Stimulated activated memory B cell treated with anti-CD40 and anti-IgM and Interleukin-4, amounts not matched to agents 10 μg/mL and 1 μg/mL and 100 μg/mL, for 72 hours (primary cell): ENCODE data around the gene DTNA.

Source experiments
- ATAC-seq: fragments of 150-1000 bp; cut with Tn5 transposase; 2 replicates; pipeline ENCODE4 v1.10.0; 2021
- H3K27ac Mint-ChIP-seq: one replicate; pipeline ENCODE4 v1.8.0; 2022; ENCODE audit warnings: mild to moderate bottlenecking, mixed read lengths
- H3K27me3 Mint-ChIP-seq: one replicate; pipeline ENCODE4 v1.8.0; 2022; ENCODE audit warnings: mixed read lengths
- H3K36me3 Mint-ChIP-seq: one replicate; pipeline ENCODE4 v1.8.0; 2022; ENCODE audit warnings: mixed read lengths
- H3K4me1 Mint-ChIP-seq: one replicate; pipeline ENCODE4 v1.8.0; 2022; ENCODE audit warnings: mixed read lengths
- H3K4me3 Mint-ChIP-seq: one replicate; pipeline ENCODE4 v1.8.0; 2022; ENCODE audit warnings: mild to moderate bottlenecking, moderate library complexity, mixed read lengths
- H3K9me3 Mint-ChIP-seq: one replicate; pipeline ENCODE4 v1.8.0; 2022; ENCODE audit warnings: mixed read lengths

Gene DTNA

DNA sequence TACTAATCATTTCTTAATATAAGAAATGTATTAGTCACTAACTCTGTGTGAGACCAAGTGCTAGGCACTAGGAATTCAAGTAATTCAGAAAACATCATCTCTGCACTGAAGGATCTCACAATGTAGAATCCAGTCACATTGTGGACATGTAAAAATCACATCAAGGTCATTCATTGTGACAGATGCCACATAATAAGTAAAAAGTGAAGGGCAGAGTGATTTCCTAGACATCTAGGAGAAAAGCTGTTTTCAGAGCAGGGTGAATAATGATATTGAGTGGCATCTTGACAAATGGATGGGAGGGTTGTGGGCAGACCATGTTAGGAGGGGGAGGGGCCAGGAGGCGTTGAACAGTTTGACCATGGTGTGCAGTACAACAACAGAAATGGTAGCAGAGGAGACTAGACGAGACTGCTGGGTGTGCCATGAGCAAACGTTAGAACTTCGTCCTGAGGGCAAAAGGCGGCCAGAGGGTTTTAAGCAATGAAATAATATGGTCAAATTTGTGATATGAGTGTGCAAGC is 93.8 kb downstream of the DTNA start:
- no peaks in the 10 kb centered on the region for H3K4me1 Mint-ChIP-seq
- ATAC-seq = no peak
- no peak overlapping the region for H3K27ac Mint-ChIP-seq
- H3K4me3 Mint-ChIP-seq = no peak overlapping the region
- H3K9me3 Mint-ChIP-seq = no peaks in the 10 kb centered on the region
- no peaks in the 10 kb centered on the region for H3K36me3 Mint-ChIP-seq
- H3K27me3 Mint-ChIP-seq = peaks cover 1% of the 10 kb centered on the region

DNA sequence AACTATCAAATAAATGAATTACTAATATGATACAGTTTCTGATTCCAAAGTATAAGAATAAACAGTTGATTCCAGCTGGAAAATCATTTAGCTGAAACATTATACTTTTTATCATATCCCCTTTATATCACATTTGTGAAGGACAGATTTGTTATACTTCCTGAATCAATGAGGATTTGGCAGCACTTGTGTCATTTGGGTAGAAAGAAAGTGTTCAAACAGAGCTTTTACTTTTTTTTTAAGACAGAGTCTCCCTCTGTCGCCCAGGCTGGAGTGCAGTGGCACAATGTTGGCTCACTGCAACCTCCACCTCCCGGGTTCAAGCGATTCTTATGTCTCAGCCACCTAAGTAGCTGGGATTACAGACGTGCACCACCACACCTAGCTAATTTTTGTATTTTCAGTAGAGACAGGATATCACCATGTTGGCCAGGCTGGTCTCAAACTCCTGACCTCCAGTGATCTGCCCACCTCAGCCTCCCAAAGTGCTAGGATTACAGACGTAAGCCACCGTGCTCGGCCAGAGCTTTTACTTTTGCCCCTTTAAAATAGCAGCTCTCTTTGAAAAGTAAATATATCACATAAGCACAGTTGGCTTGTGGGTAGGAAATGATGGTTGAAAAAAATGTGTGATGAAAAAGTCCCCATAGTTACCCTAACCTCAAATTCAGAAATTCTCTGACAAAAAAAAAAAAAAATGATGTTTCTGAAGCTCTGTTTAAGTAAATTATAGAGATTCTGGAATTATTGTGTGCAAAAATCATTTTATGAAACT is 95.2 kb downstream of the DTNA start:
- Mint-ChIP-seq H3K4me3 (no peak overlapping the region), H3K27me3 (peaks cover 15% of the 10 kb centered on the region), H3K9me3 (no peaks in the 10 kb centered on the region), H3K27ac (no peak overlapping the region), H3K36me3 (no peaks in the 10 kb centered on the region), H3K4me1 (no peaks in the 10 kb centered on the region)
- ATAC-seq = no peak

DNA sequence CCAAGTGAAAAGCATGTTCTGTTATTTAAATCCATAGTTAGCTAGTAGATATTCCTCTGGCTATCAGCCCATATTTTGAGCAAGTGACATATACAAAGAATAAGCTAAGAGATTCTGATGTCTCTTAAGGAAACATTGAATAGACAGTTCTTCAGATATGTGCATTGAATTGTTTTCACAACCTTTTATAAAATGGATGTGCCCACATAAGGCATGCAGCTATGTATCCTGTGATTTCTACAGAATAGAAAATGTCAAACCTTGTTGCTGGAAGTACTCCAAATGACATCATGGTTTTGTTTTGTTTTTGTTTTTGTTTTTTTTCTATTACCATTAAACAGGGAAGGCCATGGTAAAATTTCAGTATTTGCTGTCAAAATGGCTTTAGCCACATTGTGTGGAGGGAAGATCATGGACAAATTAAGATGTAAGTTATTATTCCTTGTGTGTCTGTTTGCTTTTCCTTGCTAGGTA is 95.8 kb downstream of the DTNA start:
- H3K4me1 Mint-ChIP-seq = no peaks in the 10 kb centered on the region
- no peak for ATAC-seq
- no peaks in the 10 kb centered on the region for H3K9me3 Mint-ChIP-seq
- no peak overlapping the region for H3K27ac Mint-ChIP-seq
- peaks cover 19% of the 10 kb centered on the region for H3K27me3 Mint-ChIP-seq
- H3K36me3 Mint-ChIP-seq = no peaks in the 10 kb centered on the region
- no peak overlapping the region for H3K4me3 Mint-ChIP-seq

DNA sequence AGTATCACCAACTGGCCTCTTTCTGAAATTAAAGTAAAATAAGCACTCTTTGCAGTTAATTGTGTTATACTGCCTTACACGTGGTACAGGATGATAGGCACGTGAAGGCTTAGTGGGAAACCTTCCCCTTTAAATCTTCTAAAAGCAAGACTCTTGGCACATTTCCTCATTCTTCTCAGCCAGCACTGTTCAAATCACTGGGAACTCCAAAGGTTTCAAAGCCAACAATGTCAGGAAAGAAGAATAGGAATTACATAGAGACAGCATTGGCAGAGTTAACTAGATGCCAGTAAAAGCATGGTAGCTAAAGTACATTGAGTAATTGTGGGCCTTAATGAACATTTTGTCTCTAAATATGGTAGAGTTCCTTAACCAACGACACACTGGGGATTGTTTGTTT is 96.4 kb downstream of the DTNA start:
- peaks cover 19% of the 10 kb centered on the region for H3K27me3 Mint-ChIP-seq
- no peaks in the 10 kb centered on the region for H3K9me3 Mint-ChIP-seq
- no peaks in the 10 kb centered on the region for H3K36me3 Mint-ChIP-seq
- no peak for ATAC-seq
- no peaks in the 10 kb centered on the region for H3K4me1 Mint-ChIP-seq
- no peak overlapping the region for H3K4me3 Mint-ChIP-seq
- H3K27ac Mint-ChIP-seq = no peak overlapping the region

DNA sequence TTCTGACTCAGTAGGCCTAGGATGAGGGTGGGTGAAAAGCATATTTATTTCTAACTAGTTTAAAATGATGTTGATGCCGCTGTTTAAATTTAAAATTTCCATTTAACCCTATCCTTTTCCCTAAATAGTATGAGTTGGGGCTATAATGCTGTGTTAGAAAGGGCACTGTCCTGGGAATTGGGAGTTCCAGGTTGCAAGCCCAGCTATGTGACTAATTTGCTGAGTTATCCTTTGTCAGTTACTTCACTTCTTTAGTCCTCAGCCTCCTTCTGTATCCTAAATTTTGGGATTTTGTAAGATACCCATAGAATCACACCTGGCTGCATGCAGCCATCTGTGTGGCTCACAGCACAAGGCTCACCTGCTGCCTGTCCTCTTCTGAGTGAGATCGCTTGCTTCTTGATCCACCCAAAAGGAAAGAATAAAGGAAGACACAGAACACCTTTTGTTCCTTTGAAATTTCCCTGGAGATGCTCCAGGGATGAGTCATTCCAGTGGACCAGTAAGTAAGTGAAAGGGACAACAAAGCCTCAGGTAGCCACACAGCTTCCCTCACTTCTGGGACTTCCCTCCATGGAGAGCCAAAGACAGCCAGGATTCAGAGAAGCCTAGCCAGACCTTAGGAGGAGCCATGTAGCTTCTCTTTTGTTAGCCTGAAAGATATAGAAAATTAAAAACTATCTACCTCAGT is 97.2 kb downstream of the DTNA start:
- Mint-ChIP-seq H3K27ac (no peak overlapping the region), H3K9me3 (no peaks in the 10 kb centered on the region), H3K4me3 (no peak overlapping the region)

DNA sequence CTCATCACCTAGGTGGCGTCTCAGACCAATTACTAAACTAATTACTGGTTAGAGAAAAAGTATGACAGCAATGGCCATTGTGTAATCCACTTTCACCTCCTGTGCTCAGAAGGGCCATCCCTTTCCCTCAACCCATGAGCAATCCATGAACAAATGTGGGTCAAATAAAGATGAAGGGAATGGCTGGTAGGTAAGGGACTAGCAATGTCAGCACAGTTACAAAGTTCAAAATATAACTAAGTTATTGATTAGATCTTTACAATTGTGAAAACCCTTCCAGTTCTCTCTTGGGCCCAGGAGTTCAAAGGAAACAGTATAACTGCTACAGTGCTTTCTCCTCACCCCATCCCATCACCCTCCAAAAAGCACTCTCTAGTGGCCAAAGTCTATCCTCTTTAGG is 98.3 kb downstream of the DTNA start:
- H3K9me3 Mint-ChIP-seq = no peaks in the 10 kb centered on the region
- no peak for ATAC-seq
- no peaks in the 10 kb centered on the region for H3K4me1 Mint-ChIP-seq
- no peak overlapping the region for H3K27ac Mint-ChIP-seq
- peaks cover 19% of the 10 kb centered on the region for H3K27me3 Mint-ChIP-seq
- no peak overlapping the region for H3K4me3 Mint-ChIP-seq
- H3K36me3 Mint-ChIP-seq = no peaks in the 10 kb centered on the region

More for the DNA sequence above, 97.2 kb downstream of the DTNA start:
- H3K27me3 Mint-ChIP-seq = peaks cover 19% of the 10 kb centered on the region
- no peaks in the 10 kb centered on the region for H3K36me3 Mint-ChIP-seq
- H3K4me1 Mint-ChIP-seq = no peaks in the 10 kb centered on the region
- ATAC-seq = no peak

DNA sequence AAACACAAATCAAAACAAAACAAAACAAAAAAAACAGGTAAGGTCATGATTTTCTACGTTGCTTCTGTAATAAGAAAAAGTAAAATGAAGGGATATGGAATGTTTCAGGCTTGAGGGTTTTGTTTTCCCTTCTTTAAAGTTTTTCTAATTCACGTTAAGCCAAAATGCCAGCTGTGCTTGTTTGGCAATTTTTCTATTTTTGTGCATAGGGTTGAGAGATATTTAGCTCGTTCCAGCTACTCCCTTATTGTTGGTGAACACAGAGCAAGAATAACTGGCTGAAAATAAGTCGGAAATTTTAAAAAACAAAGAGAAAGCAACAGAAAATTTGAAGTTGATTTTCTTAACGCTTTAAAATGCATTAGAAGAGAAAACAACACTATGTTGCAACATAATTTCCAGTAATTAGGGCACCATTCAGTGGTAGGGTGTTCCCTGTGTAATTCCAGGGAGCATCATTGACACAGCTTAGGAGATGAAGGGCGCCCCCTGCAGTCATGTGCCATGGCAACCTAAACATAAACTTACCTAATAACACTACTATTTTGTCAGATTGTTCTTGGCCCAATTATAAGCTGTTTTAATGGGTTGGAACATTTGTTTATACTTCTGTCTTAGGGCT is 99.5 kb downstream of the DTNA start:
- ATAC-seq = no peak
- Mint-ChIP-seq H3K4me3 (no peak overlapping the region), H3K27me3 (peaks cover 19% of the 10 kb centered on the region), H3K4me1 (no peaks in the 10 kb centered on the region), H3K27ac (no peak overlapping the region), H3K36me3 (no peaks in the 10 kb centered on the region), H3K9me3 (no peaks in the 10 kb centered on the region)

DNA sequence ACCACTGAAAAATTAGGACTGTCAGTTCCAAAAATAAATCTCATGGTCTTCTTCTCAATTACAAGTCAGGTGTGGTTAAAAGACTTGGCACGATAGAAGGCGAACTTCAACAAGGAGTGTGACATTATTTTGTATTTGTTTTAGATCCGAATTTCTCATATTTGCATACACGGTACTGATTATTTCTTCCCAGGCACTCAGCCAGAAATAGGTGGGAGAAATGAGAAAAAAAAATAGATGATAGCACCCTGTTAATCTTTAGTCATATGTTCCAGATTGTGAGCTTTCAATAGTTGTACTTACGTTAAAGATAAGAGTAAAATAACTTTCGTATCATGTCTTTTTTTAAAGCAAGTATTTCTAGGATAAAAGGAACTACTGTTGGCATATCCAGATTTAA is 106.1 kb downstream of the DTNA start:
- Mint-ChIP-seq H3K27me3 (no peaks in the 10 kb centered on the region), H3K4me3 (no peak overlapping the region), H3K4me1 (no peaks in the 10 kb centered on the region), H3K36me3 (no peaks in the 10 kb centered on the region), H3K27ac (no peak overlapping the region), H3K9me3 (no peaks in the 10 kb centered on the region)
- ATAC-seq = no peak

DNA sequence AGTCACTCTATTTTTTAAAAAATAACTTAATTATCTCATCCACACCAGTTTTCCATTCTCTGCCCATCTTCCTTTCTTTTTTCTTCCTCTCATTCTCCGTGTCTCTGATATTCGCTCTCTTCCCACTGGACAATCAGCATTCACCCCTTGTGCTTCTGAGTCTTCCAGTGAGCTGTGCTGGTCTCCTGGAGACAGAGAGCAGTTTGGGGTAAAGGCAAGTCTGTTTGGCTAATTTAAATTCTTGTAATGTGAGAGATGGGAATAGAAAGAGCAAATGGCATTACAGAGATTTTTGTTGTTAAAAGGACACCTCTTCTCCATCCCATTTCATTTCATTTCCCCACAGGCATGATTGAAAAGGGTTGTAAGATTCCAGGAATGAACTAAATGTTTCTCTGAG is 107.5 kb downstream of the DTNA start:
- H3K4me3 Mint-ChIP-seq = no peak overlapping the region
- H3K4me1 Mint-ChIP-seq = no peaks in the 10 kb centered on the region
- H3K36me3 Mint-ChIP-seq = no peaks in the 10 kb centered on the region
- no peaks in the 10 kb centered on the region for H3K9me3 Mint-ChIP-seq
- ATAC-seq = no peak
- no peaks in the 10 kb centered on the region for H3K27me3 Mint-ChIP-seq
- no peak overlapping the region for H3K27ac Mint-ChIP-seq

DNA sequence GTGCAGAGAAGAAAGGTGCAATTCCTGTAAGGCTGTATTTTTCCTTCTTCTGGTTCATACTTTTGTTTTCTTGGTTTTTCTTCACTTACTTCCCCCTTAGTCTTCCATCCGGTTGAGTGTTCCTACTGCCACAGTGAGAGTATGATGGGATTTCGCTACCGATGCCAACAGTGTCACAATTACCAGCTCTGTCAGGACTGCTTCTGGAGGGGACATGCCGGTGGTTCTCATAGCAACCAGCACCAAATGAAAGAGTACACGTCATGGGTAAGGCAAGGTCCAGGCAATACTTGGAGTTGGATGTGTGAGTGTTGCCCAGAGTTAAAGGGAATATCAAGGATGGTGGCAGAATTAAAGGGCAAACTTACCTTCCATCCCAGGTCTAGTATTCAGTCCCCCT is 108.0 kb downstream of the DTNA start:
- H3K4me3 Mint-ChIP-seq = no peak overlapping the region
- H3K36me3 Mint-ChIP-seq = no peaks in the 10 kb centered on the region
- no peaks in the 10 kb centered on the region for H3K27me3 Mint-ChIP-seq
- ATAC-seq = no peak
- H3K27ac Mint-ChIP-seq = no peak overlapping the region
- H3K9me3 Mint-ChIP-seq = no peaks in the 10 kb centered on the region
- no peaks in the 10 kb centered on the region for H3K4me1 Mint-ChIP-seq

DNA sequence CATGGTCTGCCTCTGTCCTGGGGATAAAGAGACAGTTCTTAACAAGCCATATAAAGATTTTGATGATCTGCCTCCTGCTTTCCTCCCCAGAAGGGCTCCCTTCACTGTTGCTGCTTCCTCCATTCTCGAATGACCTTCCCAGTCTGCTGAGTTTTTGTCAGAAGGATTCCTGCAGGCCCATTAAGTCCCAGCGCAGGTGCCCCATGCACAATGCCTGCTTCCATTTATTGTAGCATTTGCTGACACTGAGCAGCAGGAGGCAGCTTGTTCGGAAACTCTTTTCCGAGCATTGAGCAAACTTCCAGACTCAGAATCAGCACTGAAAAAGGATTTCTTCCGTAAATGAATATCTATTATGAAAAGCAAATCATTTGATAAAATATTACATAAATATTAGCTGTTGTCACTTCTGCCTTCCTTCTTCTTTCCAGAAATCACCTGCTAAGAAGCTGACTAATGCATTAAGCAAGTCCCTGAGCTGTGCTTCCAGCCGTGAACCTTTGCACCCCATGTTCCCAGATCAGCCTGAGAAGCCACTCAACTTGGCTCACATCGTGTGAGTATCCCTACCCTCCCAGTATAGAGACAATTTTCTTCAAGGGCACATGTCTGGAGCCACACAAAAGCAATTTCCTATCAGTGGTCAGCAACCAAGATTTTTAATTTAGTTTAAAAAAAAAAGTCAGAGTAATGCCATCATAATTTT is 110.4 kb downstream of the DTNA start:
- no peak for ATAC-seq
- Mint-ChIP-seq H3K4me1 (no peaks in the 10 kb centered on the region), H3K27me3 (no peaks in the 10 kb centered on the region), H3K4me3 (no peak overlapping the region), H3K27ac (no peak overlapping the region), H3K9me3 (no peaks in the 10 kb centered on the region), H3K36me3 (no peaks in the 10 kb centered on the region)

DNA sequence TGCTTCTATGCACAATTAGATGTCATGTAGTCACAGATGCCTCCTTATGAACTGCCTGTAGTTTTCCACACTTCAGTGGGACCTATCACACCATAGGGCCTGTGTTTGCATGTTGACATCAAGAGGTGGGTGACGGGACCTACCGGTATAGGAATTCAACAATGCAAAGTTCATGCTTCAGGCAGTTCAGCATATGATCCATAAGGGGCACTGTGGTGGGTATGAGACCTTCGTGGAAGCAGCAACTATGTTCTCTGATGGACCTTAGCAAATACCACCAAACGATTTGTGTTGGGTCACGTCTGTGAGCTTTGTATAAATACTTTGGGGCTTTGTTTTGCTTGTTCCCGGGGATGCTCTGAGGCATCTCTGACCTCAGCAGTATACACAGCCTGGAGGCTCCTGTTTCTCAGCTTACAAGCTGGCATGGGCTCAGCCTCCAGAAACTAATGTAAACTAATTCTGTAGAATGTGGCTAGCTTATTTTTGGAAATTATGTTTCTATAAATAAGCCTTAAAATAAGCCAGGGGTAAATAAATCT is 111.6 kb downstream of the DTNA start:
- H3K4me1 Mint-ChIP-seq = no peaks in the 10 kb centered on the region
- H3K36me3 Mint-ChIP-seq = no peaks in the 10 kb centered on the region
- H3K4me3 Mint-ChIP-seq = no peak overlapping the region
- H3K27me3 Mint-ChIP-seq = no peaks in the 10 kb centered on the region
- no peak overlapping the region for H3K27ac Mint-ChIP-seq
- no peaks in the 10 kb centered on the region for H3K9me3 Mint-ChIP-seq
- ATAC-seq = no peak

DNA sequence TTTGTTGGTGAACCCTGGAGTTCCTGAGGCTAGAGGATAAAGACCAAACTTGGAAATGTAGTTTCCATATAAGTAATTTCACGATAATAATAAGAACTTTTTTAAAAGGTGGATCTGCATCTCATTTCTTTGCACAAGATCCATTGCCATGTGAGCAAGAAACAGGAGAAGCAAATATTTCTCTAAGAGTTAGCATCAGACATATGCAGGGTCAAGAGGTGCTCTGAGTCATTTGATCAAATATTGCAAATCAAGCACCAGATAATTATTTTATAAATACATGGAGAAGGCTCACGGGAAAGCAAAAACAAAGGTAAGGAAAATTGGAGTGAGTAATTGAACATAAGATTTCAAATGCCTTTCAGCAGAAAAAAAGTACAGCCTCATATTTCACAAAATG is 118.0 kb downstream of the DTNA start:
- Mint-ChIP-seq H3K9me3 (no peaks in the 10 kb centered on the region), H3K27ac (no peak overlapping the region), H3K36me3 (no peaks in the 10 kb centered on the region), H3K4me1 (no peaks in the 10 kb centered on the region), H3K27me3 (peaks cover 10% of the 10 kb centered on the region), H3K4me3 (no peak overlapping the region)
- no peak for ATAC-seq

DNA sequence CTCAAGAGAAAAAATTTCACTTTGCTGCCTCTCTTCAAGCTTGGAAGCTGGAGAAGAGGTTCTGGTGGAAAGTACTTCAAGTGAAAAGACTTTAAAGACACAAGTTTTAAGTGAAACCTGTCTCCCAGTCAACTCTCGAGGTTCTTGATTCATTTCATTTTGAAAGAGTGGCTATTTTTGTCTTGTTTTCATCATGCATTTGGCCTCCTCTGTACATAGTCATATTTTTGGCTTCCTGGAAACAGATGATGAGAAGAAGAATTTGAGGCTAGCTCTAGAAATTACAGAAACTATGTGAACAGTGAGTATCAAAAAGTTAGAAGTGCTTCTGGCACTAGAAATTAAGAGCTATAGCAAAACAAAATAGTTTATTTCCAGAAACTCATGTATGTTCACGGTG is 124.8 kb downstream of the DTNA start:
- Mint-ChIP-seq H3K36me3 (no peaks in the 10 kb centered on the region), H3K9me3 (no peaks in the 10 kb centered on the region), H3K27ac (no peak overlapping the region), H3K4me3 (no peak overlapping the region), H3K27me3 (peaks cover 10% of the 10 kb centered on the region), H3K4me1 (no peaks in the 10 kb centered on the region)
- ATAC-seq = no peak

DNA sequence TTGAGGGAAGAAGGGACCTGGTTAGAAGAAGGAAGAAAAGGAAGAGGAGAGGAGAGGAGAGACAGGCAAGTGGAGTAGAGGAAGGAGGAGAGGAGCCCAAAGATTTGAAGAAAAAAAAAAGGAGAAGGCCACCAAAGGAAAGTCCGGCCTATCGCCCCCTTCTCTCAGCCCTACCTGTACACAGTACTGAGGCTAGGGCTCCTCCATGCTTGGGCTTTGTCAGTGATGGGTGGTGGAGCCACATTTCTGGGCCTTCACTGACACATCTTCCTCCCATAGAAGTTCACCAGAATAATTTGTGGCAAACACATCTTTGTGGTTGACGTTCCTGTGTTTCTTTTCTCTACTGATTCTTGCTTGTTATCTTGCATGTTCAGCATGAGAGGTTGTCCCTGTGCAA is 125.4 kb downstream of the DTNA start:
- no peak overlapping the region for H3K27ac Mint-ChIP-seq
- H3K4me1 Mint-ChIP-seq = no peaks in the 10 kb centered on the region
- no peaks in the 10 kb centered on the region for H3K9me3 Mint-ChIP-seq
- no peak for ATAC-seq
- H3K4me3 Mint-ChIP-seq = no peak overlapping the region
- no peaks in the 10 kb centered on the region for H3K36me3 Mint-ChIP-seq
- H3K27me3 Mint-ChIP-seq = peaks cover 7% of the 10 kb centered on the region
